Naive B cell (primary cell): Measurements from ENCODE around the gene AMZ2. TPM values are rescaled to one million over a fixed set of nuclear protein-coding genes. Genes with fewer than 3 reads are reported as not detected.

Experiments used
- ATAC-seq, 2 donors: fragments of 150-1000 bp; cut with Tn5 transposase; 2 replicates each; pipeline ENCODE4 v1.10.0; 2021; ENCODE audit warnings: low read depth in 2 of 2, mild to moderate bottlenecking in 2 of 2, moderate library complexity in 2 of 2
- DNase-seq: peaks from one replicate; pipeline ENCODE4 v3.0.0; 2022
- H3K27ac Mint-ChIP-seq, 6 donors: one replicate each; pipeline ENCODE4 v1.8.0; 2020 to 2022; ENCODE audit warnings: mild to moderate bottlenecking in 6 of 6, mixed read lengths in 6 of 6, moderate library complexity in 5 of 6, inconsistent platforms in 2 of 6
- H3K27me3 Mint-ChIP-seq, 3 donors: one replicate each; pipeline ENCODE4 v1.8.0; 2021 to 2022; ENCODE audit warnings: mixed read lengths in 3 of 3, mild to moderate bottlenecking in 1 of 3
- H3K36me3 Mint-ChIP-seq, 2 donors: one replicate each; pipeline ENCODE4 v1.8.0; 2020 to 2022; ENCODE audit warnings: mixed read lengths in 2 of 2, inconsistent platforms in 1 of 2, mild to moderate bottlenecking in 1 of 2
- H3K4me1 Mint-ChIP-seq, 3 donors: one replicate each; pipeline ENCODE4 v1.8.0; 2020 to 2022; ENCODE audit warnings: mixed read lengths in 3 of 3, inconsistent platforms in 1 of 3, mild to moderate bottlenecking in 1 of 3, moderate library complexity in 1 of 3
- H3K4me3 Mint-ChIP-seq, 8 donors: one replicate each; pipeline ENCODE4 v1.8.0; 2020 to 2022; ENCODE audit warnings: mild to moderate bottlenecking in 8 of 8, mixed read lengths in 8 of 8, moderate library complexity in 8 of 8, inconsistent platforms in 2 of 8
- H3K9me3 Mint-ChIP-seq, 7 donors: one replicate each; pipeline ENCODE4 v1.8.0; 2020 to 2022; ENCODE audit warnings: mixed read lengths in 7 of 7, mild to moderate bottlenecking in 5 of 7, inconsistent platforms in 2 of 7, moderate library complexity in 1 of 7
- polyA plus RNA-seq, 6 donors: library from polyadenylated mRNA; unstranded; fragments of 300-500 nt; fragmentation: Illumina TruSeq; gene quantifications; one replicate each; pipeline ENCODE4 v1.2.3, GENCODE V29; 2021; ENCODE audit warnings: low read depth in 6 of 6

The AMZ2 gene
- polyA plus RNA-seq, 6 donors from 2014 or later: 92.7 to 152 (median 106) TPM

- DNase-seq: peak; percentile 96
- H3K4me1 Mint-ChIP-seq: peaks cover 25 to 45% (median 44%) of the 10 kb centered on the region in 3 donors
- no peaks in the 10 kb centered on the region for H3K27me3 Mint-ChIP-seq
- peak overlapping the region; percentile 27 to 96 (median 84) for H3K27ac Mint-ChIP-seq
- peak overlapping the region; percentile 84 to 96 (median 87) for H3K4me3 Mint-ChIP-seq
- no peaks in the 10 kb centered on the region for H3K36me3 Mint-ChIP-seq
- no peaks in the 10 kb centered on the region for H3K9me3 Mint-ChIP-seq
- peak; percentile 80 to 82 for ATAC-seq
Observed at GRCh38 chr17:68291836-68292688, 44.2 kb downstream of the AMZ2 start.

GRCh38 chr17:68292689-68293040, 44.8 kb downstream of the AMZ2 start:
- ATAC-seq (no peak), DNase-seq (no peak)
- peak overlapping the region; percentile 84 to 96 (median 87) for H3K4me3 Mint-ChIP-seq
- no peaks in the 10 kb centered on the region for H3K36me3 Mint-ChIP-seq
- no peaks in the 10 kb centered on the region for H3K27me3 Mint-ChIP-seq
- peak overlapping the region in 4 of 6 donors; percentile 59 to 96 (median 84) for H3K27ac Mint-ChIP-seq
- H3K4me1 Mint-ChIP-seq: peaks cover 25 to 43% (median 40%) of the 10 kb centered on the region in 3 donors
- no peaks in the 10 kb centered on the region for H3K9me3 Mint-ChIP-seq

GRCh38 chr17:68293490-68294195, 45.8 kb downstream of the AMZ2 start:
- peak overlapping the region in 1 of 8 donors; percentile 77 for H3K4me3 Mint-ChIP-seq

GRCh38 chr17:68294196-68294555, 46.3 kb downstream of the AMZ2 start:
- Mint-ChIP-seq H3K27ac (no peak overlapping the region), H3K36me3 (no peaks in the 10 kb centered on the region), H3K4me1 (peaks cover 14 to 28% (median 25%) of the 10 kb centered on the region in 3 donors), H3K4me3 (peak overlapping the region in 1 of 8 donors; percentile 77), H3K27me3 (no peaks in the 10 kb centered on the region), H3K9me3 (no peaks in the 10 kb centered on the region)
- DNase-seq: no peak
- ATAC-seq: no peak

More at GRCh38 chr17:68293490-68294195, 45.8 kb downstream of the AMZ2 start:
- H3K4me1 Mint-ChIP-seq: peaks cover 20 to 33% (median 30%) of the 10 kb centered on the region in 3 donors
- H3K36me3 Mint-ChIP-seq: no peaks in the 10 kb centered on the region
- DNase-seq: no peak
- no peak overlapping the region for H3K27ac Mint-ChIP-seq
- no peak for ATAC-seq
- H3K27me3 Mint-ChIP-seq: no peaks in the 10 kb centered on the region
- H3K9me3 Mint-ChIP-seq: no peaks in the 10 kb centered on the region

- H3K4me3 Mint-ChIP-seq: no peak overlapping the region
- no peak for ATAC-seq
Observed at GRCh38 chr17:68294617-68295016, 46.8 kb downstream of the AMZ2 start.

GRCh38 chr17:68295086-68295485, 47.2 kb downstream of the AMZ2 start:
- Mint-ChIP-seq H3K4me1 (peaks cover 8 to 21% (median 16%) of the 10 kb centered on the region in 3 donors), H3K9me3 (no peaks in the 10 kb centered on the region), H3K27me3 (no peaks in the 10 kb centered on the region), H3K36me3 (no peaks in the 10 kb centered on the region), H3K4me3 (no peak overlapping the region), H3K27ac (peak overlapping the region in 1 of 6 donors; percentile 61)
- DNase-seq: no peak
- ATAC-seq: no peak

More at GRCh38 chr17:68294617-68295016, 46.8 kb downstream of the AMZ2 start:
- peaks cover 13 to 26% (median 21%) of the 10 kb centered on the region in 3 donors for H3K4me1 Mint-ChIP-seq
- no peaks in the 10 kb centered on the region for H3K27me3 Mint-ChIP-seq
- no peaks in the 10 kb centered on the region for H3K9me3 Mint-ChIP-seq
- no peaks in the 10 kb centered on the region for H3K36me3 Mint-ChIP-seq
- DNase-seq: no peak
- H3K27ac Mint-ChIP-seq: no peak overlapping the region

- DNase-seq (no peak), ATAC-seq (no peak)
- Mint-ChIP-seq H3K36me3 (no peaks in the 10 kb centered on the region), H3K9me3 (no peaks in the 10 kb centered on the region), H3K4me1 (peaks cover 3 to 10% (median 8%) of the 10 kb centered on the region in 3 donors), H3K27ac (peak overlapping the region in 1 of 6 donors; percentile 61), H3K27me3 (peaks cover 0 to under 1% (median 0%) of the 10 kb centered on the region in 3 donors), H3K4me3 (peak overlapping the region in 1 of 8 donors; percentile 8)
Observed at GRCh38 chr17:68296217-68297191, 48.7 kb downstream of the AMZ2 start.

GRCh38 chr17:68297195-68297594, 49.4 kb downstream of the AMZ2 start:
- H3K27me3 Mint-ChIP-seq: peaks cover 0 to 5% (median 0%) of the 10 kb centered on the region in 3 donors
- DNase-seq (no peak), ATAC-seq (no peak)
- peak overlapping the region in 1 of 8 donors; percentile 8 for H3K4me3 Mint-ChIP-seq
- H3K9me3 Mint-ChIP-seq: no peaks in the 10 kb centered on the region
- peaks cover 0 to 8% (median 7%) of the 10 kb centered on the region in 3 donors for H3K4me1 Mint-ChIP-seq
- H3K27ac Mint-ChIP-seq: no peak overlapping the region
- no peaks in the 10 kb centered on the region for H3K36me3 Mint-ChIP-seq

- peaks cover 0 to 5% (median 0%) of the 10 kb centered on the region in 3 donors for H3K27me3 Mint-ChIP-seq
- H3K4me1 Mint-ChIP-seq: peaks cover 0 to 3% (median 2%) of the 10 kb centered on the region in 3 donors
- H3K36me3 Mint-ChIP-seq: no peaks in the 10 kb centered on the region
- no peak overlapping the region for H3K27ac Mint-ChIP-seq
- ATAC-seq (no peak), DNase-seq (no peak)
- H3K9me3 Mint-ChIP-seq: no peaks in the 10 kb centered on the region
- H3K4me3 Mint-ChIP-seq: no peak overlapping the region
Observed at GRCh38 chr17:68298601-68299000, 50.8 kb downstream of the AMZ2 start.

- no peak overlapping the region for H3K4me3 Mint-ChIP-seq
- H3K4me1 Mint-ChIP-seq: peaks cover 0 to 3% (median 2%) of the 10 kb centered on the region in 3 donors
- peaks cover 0 to 5% (median 0%) of the 10 kb centered on the region in 3 donors for H3K27me3 Mint-ChIP-seq
- ATAC-seq: no peak
- no peak overlapping the region for H3K27ac Mint-ChIP-seq
- no peak for DNase-seq
- H3K9me3 Mint-ChIP-seq: no peaks in the 10 kb centered on the region
- no peaks in the 10 kb centered on the region for H3K36me3 Mint-ChIP-seq
Observed at GRCh38 chr17:68299817-68300216, 52.0 kb downstream of the AMZ2 start.

- H3K27ac Mint-ChIP-seq: no peak overlapping the region
- no peak for DNase-seq
- H3K27me3 Mint-ChIP-seq: peaks cover 0 to 5% (median 0%) of the 10 kb centered on the region in 3 donors
- H3K36me3 Mint-ChIP-seq: no peaks in the 10 kb centered on the region
- no peak for ATAC-seq
- no peaks in the 10 kb centered on the region for H3K9me3 Mint-ChIP-seq
- H3K4me3 Mint-ChIP-seq: no peak overlapping the region
- peaks cover 0 to 3% (median 2%) of the 10 kb centered on the region in 3 donors for H3K4me1 Mint-ChIP-seq
Observed at GRCh38 chr17:68301438-68301959, 53.7 kb downstream of the AMZ2 start.

GRCh38 chr17:68302066-68302564, 54.3 kb downstream of the AMZ2 start:
- Mint-ChIP-seq H3K4me3 (no peak overlapping the region), H3K27ac (no peak overlapping the region), H3K36me3 (peaks cover 0 to 2% of the 10 kb centered on the region in 2 donors)

More at GRCh38 chr17:68302066-68302564, 54.3 kb downstream of the AMZ2 start:
- DNase-seq: no peak
- Mint-ChIP-seq H3K27me3 (peaks cover 0 to 5% (median 0%) of the 10 kb centered on the region in 3 donors), H3K9me3 (no peaks in the 10 kb centered on the region), H3K4me1 (peaks cover 0 to 3% (median 3%) of the 10 kb centered on the region in 3 donors)
- no peak for ATAC-seq
